GM12878 (cell line): Measurements from ENCODE around the gene BTBD1. TPM values are rescaled to one million over a fixed set of nuclear protein-coding genes. Genes with fewer than 3 reads are reported as not detected.

Experiments used
- ATAC-seq: fragments of 200-7000 bp; cut with Tn5 transposase; 3 replicates; pipeline ENCODE4 v1.9.1; 2020; ENCODE audit warnings: mild to moderate bottlenecking, moderate library complexity
- BruUV-seq: library from RNA; stranded (reverse); fragments of 400-500 nt; replicated peaks from 2 replicates; lab custom pipeline; 2021; lab: Mats Ljungman, UMichigan
- CTCF ChIA-PET: fragments of 300-600 bp; sonication (Branson Sonifier 250); formaldehyde crosslinking; extraction: SDS; loops from one replicate; lab custom pipeline; 2021; ENCODE audit warnings: inconsistent platforms; lab: Yijun Ruan, JAX
- POLR2A ChIA-PET: fragments of 350-600 bp; formaldehyde crosslinking; extraction: SDS; loops from one replicate; lab custom pipeline; 2021; ENCODE audit warnings: inconsistent platforms; lab: Charles Lee
- RAD21 ChIA-PET: fragments of 300-600 bp; sonication (Branson Sonifier 250); formaldehyde crosslinking; loops from one replicate; lab custom pipeline; 2023; ENCODE audit warnings: antibody characterized with exemption; ENCODE audit not compliant: unreplicated experiment; lab: Charles Lee
- SMC1A ChIA-PET: fragments of 300-600 bp; sonication (Branson Sonifier 250); formaldehyde crosslinking; loops from one replicate; lab custom pipeline; 2023; ENCODE audit not compliant: unreplicated experiment, uncharacterized antibody; lab: Charles Lee
- DNase-seq: peaks from one replicate; pipeline ENCODE4 v3.0.0-alpha.2; 2011; ENCODE audit warnings: low read depth, low spot score
- FAIRE-seq: peaks from 3 replicates; lab custom pipeline; 2011; peaks lifted over from hg19 to GRCh38; lab: Jason Lieb, UNC
- H2AFZ ChIP-seq: 2 replicates; pipeline ENCODE4 v1.6.0; 2011; ENCODE audit warnings: low read depth, low read length, control low read depth; ENCODE audit not compliant: control insufficient read depth
- H3K27ac ChIP-seq: 2 replicates; pipeline ENCODE4 v1.5.1; 2011; ENCODE audit warnings: control low read depth; ENCODE audit not compliant: control insufficient read depth, insufficient read depth
- H3K27me3 ChIP-seq, 2 experiments: replicated peaks in 1 of 2; 2 replicates each; pipeline versions ENCODE4 v1.6.0 to v1.6.1; 2011; ENCODE audit warnings: low read length in 1 of 2; ENCODE audit not compliant: control insufficient read depth in 2 of 2, insufficient read depth in 2 of 2
- H3K36me3 ChIP-seq, 2 experiments: 2 replicates each; pipeline ENCODE4 v1.5.1; 2011; ENCODE audit warnings: low read length in 1 of 2; ENCODE audit not compliant: control insufficient read depth in 2 of 2, insufficient read depth in 2 of 2
- H3K4me1 ChIP-seq: 2 replicates; pipeline ENCODE4 v1.6.1; 2011; ENCODE audit warnings: mild to moderate bottlenecking, low read length, moderate library complexity, mixed read lengths; ENCODE audit not compliant: control insufficient read depth, insufficient read depth
- H3K4me2 ChIP-seq: 2 replicates; pipeline ENCODE4 v1.6.0; 2011; ENCODE audit warnings: control low read depth; ENCODE audit not compliant: control insufficient read depth, insufficient read depth
- H3K4me3 ChIP-seq: fragments of 200-600 bp; sonication (generic); 2 replicates; pipeline ENCODE4 v1.5.1; 2016
- H3K79me2 ChIP-seq: 2 replicates; pipeline ENCODE4 v1.6.0; 2011; ENCODE audit warnings: low read length; ENCODE audit not compliant: control insufficient read depth, insufficient read depth
- H3K9ac ChIP-seq: 2 replicates; pipeline ENCODE4 v1.8.0; 2011; ENCODE audit warnings: low read length, control low read depth, mixed read lengths; ENCODE audit not compliant: control insufficient read depth, insufficient read depth
- H3K9me3 ChIP-seq: replicated peaks from 3 replicates; pipeline ENCODE4 v1.5.1; 2011; ENCODE audit warnings: mild to moderate bottlenecking, low read length; ENCODE audit not compliant: control insufficient read depth, insufficient read depth
- H4K20me1 ChIP-seq: 2 replicates; pipeline ENCODE4 v1.6.0; 2011; ENCODE audit not compliant: control insufficient read depth, insufficient read depth
- ATF2 ChIP-seq: IDR thresholded peaks from 2 replicates; pipeline ENCODE4 v1.6.1; 2012; ENCODE audit warnings: low read length, inconsistent platforms
- E2F4 ChIP-seq: IDR thresholded peaks from 2 replicates; pipeline ENCODE4 v1.6.1; 2012; ENCODE audit warnings: low read depth, low read length, improper control_type of control experiment
- KLF5 ChIP-seq: fragments of 450-650 bp; IDR thresholded peaks from 2 replicates; pipeline ENCODE4 v1.6.1; 2014; ENCODE audit warnings: mild to moderate bottlenecking; ENCODE audit not compliant: partially characterized antibody
- MAX ChIP-seq: IDR thresholded peaks from 2 replicates; pipeline ENCODE4 v1.6.1; 2012; ENCODE audit warnings: low read depth, low read length, improper control_type of control experiment
- WGBS: methylation state at CpG from one replicate; pipeline ENCODE4 v1.1.6; 2016; ENCODE audit warnings: low lambda C conversion rate; ENCODE audit not compliant: insufficient replicate concordance, insufficient coverage; ENCODE audit errors: missing lambda C conversion rate; 5-methylcytosine and 5-hydroxymethylcytosine counted together
- in situ Hi-C: fragments of 300-500 bp; cut with MboI; formaldehyde crosslinking; loops from 9 replicates; pipeline ENCODE4 v1.14.3; 2018; ENCODE audit warnings: mixed read lengths
- intact Hi-C: fragments of 100-400 bp; cut with micrococcal nuclease; formaldehyde crosslinking; loops from one replicate; pipeline ENCODE4 v1.14.2; 2022; ENCODE audit not compliant: unreplicated experiment
- polyA plus RNA-seq, 11 experiments: library from polyadenylated mRNA; depleted of rRNA in 4 of 11; unstranded in 6 of 11; stranded (reverse) in 5 of 11; fragments of >200 nt; fragmentation: Nextera tagmentation in 4 of 11; fragmentation: Illumina TruSeq in 1 of 11; extraction: Ambion mirVana in 4 of 11; extraction: Trizol in 1 of 11; gene quantifications; 1 replicate in 1 of 11; 2 replicates in 10 of 11; pipeline versions ENCODE4 v1.2.1 to v1.2.3, GENCODE V29; 2011 to 2016; ENCODE audit warnings: inconsistent platforms in 2 of 11, missing spikeins in 2 of 11, low read depth in 1 of 11
- total RNA-seq, 4 experiments: library from RNA; depleted of rRNA in 3 of 4; stranded (reverse); fragments of >200 nt in 3 of 4; fragmentation: Illumina TruSeq in 1 of 4; extraction: Trizol in 1 of 4; gene quantifications; 2 replicates each; pipeline versions ENCODE4 v1.2.1 to v1.2.3, GENCODE V29; 2013 to 2021

The BTBD1 gene
- total and polyA plus RNA-seq, 10 of the 15 experiments (the other 5 are each of a cell fraction or from before 2014, with no cell fraction given): 17.5 to 90.4 (median 73.1) TPM

GRCh38 chr15:82969353-82969752 is 97.7 kb downstream of the BTBD1 start:
- Histone ChIP-seq H3K4me1 (peaks cover 13% of the 10 kb centered on the region), H3K4me3 (no peak overlapping the region), H3K36me3 (no peaks in the 10 kb centered on the region), H3K27ac (no peak overlapping the region), H3K4me2 (no peak overlapping the region), H2AFZ (no peak overlapping the region), H3K27me3 (peaks cover 0 to 2% of the 10 kb centered on the region in 2 experiments; a peak in 1 of 4 replicates), H4K20me1 (no peaks in the 10 kb centered on the region; the same call in 1 of the 2 replicates), H3K79me2 (no peaks in the 10 kb centered on the region), H3K9me3 (no peaks in the 10 kb centered on the region), H3K9ac (no peak overlapping the region)
- ChIA-PET CTCF (interaction anchor here (0.9 kb wide), 1 partner anchor 438 kb away, joined by 3 read pairs; no protein-coding TSS in a partner anchor), SMC1A (interaction anchor here (0.6 to 1.2 kb wide), 3 partner anchors 30 to 68 kb away, joined by 3 to 5 read pairs (median 3); no protein-coding TSS in a partner anchor), POLR2A (no interaction called here), RAD21 (no interaction called here)
- no peak for TF ChIP-seq KLF5
- no peak for TF ChIP-seq MAX
- TF ChIP-seq ATF2: no peak
- TF ChIP-seq E2F4: no peak
- ATAC-seq (no peak), FAIRE-seq (no peak), DNase-seq (no peak)
- in situ Hi-C loops: no loop called here
- intact Hi-C loops: no loop called here
- WGBS: 61% methylated on average over 7 of the region's 7 CpGs
- no TSS peak for BruUV-seq
